Measurements from ENCODE around the gene CCL17. TPM values are rescaled to one million over a fixed set of nuclear protein-coding genes. Genes with fewer than 3 reads are reported as not detected.

The CCL17 gene
- total RNA-seq, 2 donors from 2014 or later = not detected

GRCh38 chr16:57383276-57384247 lies 21.0 kb upstream of the CCL17 start:
- ATAC-seq = no peak
- no peaks in the 10 kb centered on the region for H3K27me3 ChIP-seq
- H3K4me1 ChIP-seq = peaks cover 7% of the 10 kb centered on the region
- no peak overlapping the region for H3K27ac ChIP-seq
- no peaks in the 10 kb centered on the region for H3K9me3 ChIP-seq
- H3K4me3 ChIP-seq = no peak overlapping the region
- no peak for DNase-seq
- WGBS, 2 donors = 77 to 85% methylated on average over 8 of the region's 8 CpGs
- no peaks in the 10 kb centered on the region for H3K36me3 ChIP-seq (replicated peaks in 1 of 2; ENCODE audit: insufficient read depth in 1 of 2, low read depth in 2 of 2)
- intact Hi-C loops (cut with DNase I) = no loop called here
- TF ChIP-seq CTCF (IDR thresholded peaks at IDR 0.05) = no peak
- TF ChIP-seq POLR2A (IDR thresholded peaks at IDR 0.05) = no peak

- ATAC-seq (no peak), DNase-seq (no peak)
- Histone ChIP-seq H3K36me3 (replicated peaks in 1 of 2; ENCODE audit: insufficient read depth in 1 of 2, low read depth in 2 of 2) (no peaks in the 10 kb centered on the region), H3K27ac (no peak overlapping the region), H3K9me3 (no peaks in the 10 kb centered on the region), H3K27me3 (no peaks in the 10 kb centered on the region), H3K4me3 (no peak overlapping the region), H3K4me1 (peaks cover 7% of the 10 kb centered on the region)
- TF ChIP-seq POLR2A (IDR thresholded peaks at IDR 0.05) = no peak
- TF ChIP-seq CTCF (IDR thresholded peaks at IDR 0.05) = no peak
- intact Hi-C loops (cut with DNase I) = no loop called here
- 54 to 73% methylated on average over 7 to 11 of the region's 11 CpGs for WGBS, 2 donors
These were observed 20.1 kb upstream of the CCL17 start for GRCh38 chr16:57384248-57385070.

GRCh38 chr16:57385083-57385482 lies 19.5 kb upstream of the CCL17 start:
- intact Hi-C loops (cut with DNase I) = no loop called here
- DNase-seq (no peak), ATAC-seq (no peak)
- no peak overlapping the region for H3K4me3 ChIP-seq
- peaks cover 7% of the 10 kb centered on the region for H3K4me1 ChIP-seq
- H3K27me3 ChIP-seq = no peaks in the 10 kb centered on the region
- WGBS, 2 donors = 45 to 73% methylated on average over 3 to 5 of the region's 5 CpGs
- no peaks in the 10 kb centered on the region for H3K9me3 ChIP-seq
- H3K27ac ChIP-seq = no peak overlapping the region
- TF ChIP-seq CTCF (IDR thresholded peaks at IDR 0.05) (no peak), POLR2A (IDR thresholded peaks at IDR 0.05) (no peak)
- H3K36me3 ChIP-seq (replicated peaks in 1 of 2; ENCODE audit: insufficient read depth in 1 of 2, low read depth in 2 of 2) = no peaks in the 10 kb centered on the region

- 76 to 78% methylated on average over 5 of the region's 5 CpGs for WGBS, 2 donors
- no peak for DNase-seq
These were observed 18.1 kb upstream of the CCL17 start for GRCh38 chr16:57386381-57386951.

More at GRCh38 chr16:57386381-57386951, 18.1 kb upstream of the CCL17 start:
- intact Hi-C loops (cut with DNase I) = no loop called here
- H3K27ac ChIP-seq = no peak overlapping the region
- no peaks in the 10 kb centered on the region for H3K9me3 ChIP-seq
- no peak overlapping the region for H3K4me3 ChIP-seq
- ATAC-seq = no peak
- H3K4me1 ChIP-seq = peaks cover 7% of the 10 kb centered on the region
- no peaks in the 10 kb centered on the region for H3K27me3 ChIP-seq
- no peaks in the 10 kb centered on the region for H3K36me3 ChIP-seq (replicated peaks in 1 of 2; ENCODE audit: insufficient read depth in 1 of 2, low read depth in 2 of 2)
- no peak for TF ChIP-seq CTCF (IDR thresholded peaks at IDR 0.05)
